Measurements from ENCODE around the gene GMIP. TPM values are rescaled to one million over a fixed set of nuclear protein-coding genes. Genes with fewer than 3 reads are reported as not detected.

Gene GMIP
- total RNA-seq, 3 donors from 2014 or later = 18.1 to 35.5 (median 33.1) TPM

GRCh38 chr19:19661675-19662251 is 18.3 kb upstream of the GMIP start:
- Histone ChIP-seq H3K9me3 (no peaks in the 10 kb centered on the region), H3K36me3 (ENCODE audit: low read depth) (peaks cover 8% of the 10 kb centered on the region), H3K4me3 (no peak overlapping the region), H3K4me1 (ENCODE audit: low read depth) (peaks cover 9% of the 10 kb centered on the region)
- DNase-seq = peak; percentile 25 to 56 (median 29)
- intact Hi-C loops (cut with DNase I, micrococcal nuclease) = no loop called here
- TF ChIP-seq, protein P1, sequence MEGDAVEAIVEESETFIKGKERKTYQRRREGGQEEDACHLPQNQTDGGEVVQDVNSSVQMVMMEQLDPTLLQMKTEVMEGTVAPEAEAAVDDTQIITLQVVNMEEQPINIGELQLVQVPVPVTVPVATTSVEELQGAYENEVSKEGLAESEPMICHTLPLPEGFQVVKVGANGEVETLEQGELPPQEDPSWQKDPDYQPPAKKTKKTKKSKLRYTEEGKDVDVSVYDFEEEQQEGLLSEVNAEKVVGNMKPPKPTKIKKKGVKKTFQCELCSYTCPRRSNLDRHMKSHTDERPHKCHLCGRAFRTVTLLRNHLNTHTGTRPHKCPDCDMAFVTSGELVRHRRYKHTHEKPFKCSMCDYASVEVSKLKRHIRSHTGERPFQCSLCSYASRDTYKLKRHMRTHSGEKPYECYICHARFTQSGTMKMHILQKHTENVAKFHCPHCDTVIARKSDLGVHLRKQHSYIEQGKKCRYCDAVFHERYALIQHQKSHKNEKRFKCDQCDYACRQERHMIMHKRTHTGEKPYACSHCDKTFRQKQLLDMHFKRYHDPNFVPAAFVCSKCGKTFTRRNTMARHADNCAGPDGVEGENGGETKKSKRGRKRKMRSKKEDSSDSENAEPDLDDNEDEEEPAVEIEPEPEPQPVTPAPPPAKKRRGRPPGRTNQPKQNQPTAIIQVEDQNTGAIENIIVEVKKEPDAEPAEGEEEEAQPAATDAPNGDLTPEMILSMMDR (IDR thresholded peaks at IDR 0.05) = no peak
- ATAC-seq = no peak

DNA sequence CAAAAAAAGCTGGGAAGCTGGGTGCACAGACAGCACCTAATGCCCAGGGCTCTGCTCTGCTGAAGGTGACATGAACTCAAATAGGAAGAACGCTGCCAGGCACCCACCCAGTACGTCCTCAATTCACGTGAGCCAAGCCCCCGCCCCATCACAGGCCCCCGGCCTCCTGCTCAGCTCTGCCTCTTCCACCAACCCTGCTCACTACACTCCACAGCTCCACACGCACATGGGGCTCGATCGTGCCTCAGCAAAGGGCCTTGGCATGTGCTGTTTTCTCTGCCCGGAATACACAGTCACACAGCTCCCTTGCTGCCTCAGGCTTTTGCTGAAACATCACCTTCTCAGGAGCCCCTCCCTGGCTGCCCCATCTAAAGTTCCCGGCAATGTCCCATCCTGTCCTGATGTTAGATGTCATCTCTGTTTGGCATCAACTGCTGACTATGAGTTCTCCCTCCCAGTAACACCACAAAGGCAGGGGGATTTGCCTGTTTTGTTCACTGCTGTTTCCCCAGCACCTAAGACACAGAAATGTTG is 17.8 kb upstream of the GMIP start:
- TF ChIP-seq, protein P1 (IDR thresholded peaks at IDR 0.05) = no peak
- intact Hi-C loops (cut with DNase I, micrococcal nuclease) = no loop called here
- Histone ChIP-seq H3K9me3 (no peaks in the 10 kb centered on the region), H3K4me3 (no peak overlapping the region), H3K36me3 (ENCODE audit: low read depth) (peaks cover 8% of the 10 kb centered on the region), H3K4me1 (ENCODE audit: low read depth) (peaks cover 9% of the 10 kb centered on the region)
- ATAC-seq (no peak), DNase-seq (peak in 2 of 3 donors; percentile 29 to 49)

DNA sequence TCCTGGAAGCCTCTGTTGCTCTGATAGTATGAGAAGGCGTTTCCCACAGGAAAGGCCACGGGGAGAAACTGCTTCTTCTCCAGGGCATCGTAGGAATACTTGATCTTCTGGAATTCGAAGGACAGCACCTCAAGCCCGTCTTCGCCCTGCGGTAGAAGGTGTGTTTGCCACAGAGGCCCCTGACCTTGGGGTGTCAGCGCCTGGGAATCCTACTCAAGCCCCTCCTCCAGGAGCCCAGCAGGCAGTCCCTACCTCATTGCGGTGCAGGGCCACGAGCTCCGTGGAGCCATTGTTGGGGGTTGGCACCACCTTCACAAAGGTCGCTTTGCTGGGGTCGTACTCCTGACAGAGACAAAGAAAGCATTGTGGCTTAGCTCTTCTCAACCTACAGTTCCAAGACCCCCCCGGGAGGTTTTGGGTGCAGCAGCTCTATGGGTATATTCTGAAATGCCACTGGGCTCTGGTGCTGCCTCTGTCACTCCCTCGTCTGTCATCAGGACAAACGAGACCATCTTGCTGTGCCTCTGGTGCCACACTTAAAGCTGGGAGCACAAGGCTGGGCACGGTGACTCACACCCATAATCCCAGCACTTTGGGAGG is 16.3 kb upstream of the GMIP start:
- Histone ChIP-seq H3K4me3 (no peak overlapping the region), H3K36me3 (ENCODE audit: low read depth) (peaks cover 8% of the 10 kb centered on the region)
- DNase-seq = peak in 2 of 3 donors; percentile 21 to 50

GRCh38 chr19:19657397-19657783 is 13.9 kb upstream of the GMIP start:
- H3K4me1 ChIP-seq (ENCODE audit: low read depth) = peaks cover 4% of the 10 kb centered on the region
- no peak overlapping the region for H3K4me3 ChIP-seq
- ATAC-seq = no peak
- no peaks in the 10 kb centered on the region for H3K9me3 ChIP-seq
- TF ChIP-seq, protein P1 (IDR thresholded peaks at IDR 0.05) = no peak
- intact Hi-C loops (cut with DNase I, micrococcal nuclease) = no loop called here
- DNase-seq = peak in 2 of 3 donors; percentile 18 to 43
- H3K36me3 ChIP-seq (ENCODE audit: low read depth) = peaks cover 15% of the 10 kb centered on the region

More for the DNA sequence above, 16.3 kb upstream of the GMIP start:
- TF ChIP-seq, protein P1 (IDR thresholded peaks at IDR 0.05) = no peak
- ATAC-seq = no peak
- Histone ChIP-seq H3K4me1 (ENCODE audit: low read depth) (peaks cover 9% of the 10 kb centered on the region), H3K9me3 (no peaks in the 10 kb centered on the region)
- intact Hi-C loops (cut with DNase I, micrococcal nuclease) = no loop called here

DNA sequence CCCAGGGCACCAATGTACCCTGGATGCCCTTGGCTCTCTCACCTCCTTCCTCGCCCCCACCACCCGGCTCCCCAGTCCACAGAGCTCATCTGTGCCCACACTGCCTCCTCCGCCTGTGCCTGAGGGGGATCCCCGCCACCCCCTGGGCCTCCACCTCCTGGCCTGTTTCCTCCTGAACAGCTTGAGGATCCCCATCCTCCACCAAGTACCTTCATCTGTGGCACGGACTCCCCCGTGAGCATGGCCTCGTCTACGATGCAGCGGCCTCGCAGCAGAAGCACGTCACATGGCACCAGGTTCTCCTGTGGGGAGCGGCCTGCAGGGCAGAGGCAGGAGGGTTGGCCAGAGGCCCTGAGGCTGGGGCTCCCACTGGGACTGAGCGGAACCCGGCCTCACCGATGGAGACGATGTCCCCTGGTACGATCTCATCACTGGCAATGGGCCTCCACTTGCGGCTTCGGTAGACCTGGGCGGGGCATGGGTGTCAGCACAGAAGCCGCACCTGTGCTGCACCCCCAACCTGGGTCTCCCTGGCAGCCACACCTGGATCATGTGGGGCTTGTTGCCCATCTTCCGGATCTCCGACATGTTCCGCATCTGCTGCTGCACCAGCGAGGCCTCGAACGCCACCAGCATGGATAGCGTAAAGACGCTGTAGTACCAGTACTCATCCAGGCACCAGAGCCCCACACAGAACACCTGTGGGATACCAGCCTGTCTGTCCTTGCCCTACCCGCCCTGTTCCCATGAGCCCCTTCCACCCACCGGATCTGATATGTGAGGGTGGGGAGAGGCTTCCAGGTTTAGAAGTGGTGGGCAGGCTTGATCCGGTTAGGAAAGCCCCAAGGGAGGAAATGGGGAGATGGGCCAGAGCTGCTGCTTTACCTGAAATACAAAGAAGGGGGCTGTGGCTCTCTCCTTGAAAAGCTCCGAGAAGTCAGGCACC is 13.3 kb upstream of the GMIP start:
- intact Hi-C loops (cut with DNase I, micrococcal nuclease) = no loop called here
- no peak overlapping the region for H3K4me3 ChIP-seq
- DNase-seq (peak in 2 of 3 donors; percentile 23 to 47), ATAC-seq (no peak)
- no peaks in the 10 kb centered on the region for H3K9me3 ChIP-seq
- no peaks in the 10 kb centered on the region for H3K4me1 ChIP-seq (ENCODE audit: low read depth)
- TF ChIP-seq, protein P1 (IDR thresholded peaks at IDR 0.05) = no peak
- H3K36me3 ChIP-seq (ENCODE audit: low read depth) = peaks cover 15% of the 10 kb centered on the region

All from mucosa of descending colon (tissue), 3 donors.